Measurements from ENCODE around the gene FGF6. TPM values are rescaled to one million over a fixed set of nuclear protein-coding genes. Genes with fewer than 3 reads are reported as not detected.

FGF6 gene
- total and polyA plus RNA-seq, 4 donors, result not detected

DNA sequence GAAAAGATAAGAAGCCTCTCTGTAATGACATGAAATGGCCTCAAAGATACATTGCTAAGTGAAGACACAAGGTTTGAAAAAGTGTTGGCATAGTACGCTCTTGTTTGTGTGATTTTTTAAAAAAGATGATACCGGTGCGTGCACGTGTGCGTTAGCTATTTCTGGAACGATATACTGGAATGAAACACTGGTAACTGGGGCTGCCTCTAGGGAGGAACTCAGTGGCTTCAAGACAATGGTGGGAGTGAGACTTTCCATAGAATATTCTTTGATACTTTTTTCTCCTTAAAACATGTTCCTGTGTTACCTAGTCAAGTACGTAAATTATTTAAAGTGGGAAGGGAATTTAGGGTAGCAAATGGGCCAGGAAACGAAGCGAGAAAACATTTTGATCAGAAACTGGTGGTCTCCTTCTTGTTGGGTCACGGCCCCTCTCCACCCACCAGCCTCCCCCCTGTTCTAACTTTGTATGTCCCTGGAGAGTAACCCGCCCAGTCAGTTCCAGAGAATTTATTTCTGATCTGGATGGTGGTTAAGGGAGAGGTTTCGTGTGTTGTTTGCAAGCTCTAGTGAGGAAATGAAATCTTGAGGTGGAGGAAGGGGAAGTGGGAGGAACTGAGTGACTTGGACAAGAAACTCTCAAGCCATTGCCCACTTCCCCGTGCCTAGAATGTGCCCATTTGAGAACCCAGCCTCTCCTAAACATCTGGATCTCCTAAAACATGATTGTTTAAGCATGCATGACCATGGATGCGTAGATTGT is 6.6 kb downstream of the FGF6 start:
- Histone ChIP-seq H3K9me3 (ENCODE audit: control insufficient read depth in 4 of 4, insufficient read depth in 3 of 4, low read length in 3 of 4) (no peaks in the 10 kb centered on the region), H3K27me3 (ENCODE audit: control insufficient read depth in 3 of 3, insufficient read depth in 3 of 3, low read length in 2 of 3) (peaks cover 0 to 31% (median 2%) of the 10 kb centered on the region in 3 donors), H3K27ac (ENCODE audit: low read depth in 1 of 2, low read length in 1 of 2) (no peak overlapping the region), H3K4me3 (no peak overlapping the region), H3K9ac (ENCODE audit: insufficient read depth in 1 of 2, low read length in 2 of 2) (no peak overlapping the region), H3K36me3 (ENCODE audit: control insufficient read depth in 4 of 4, insufficient read depth in 4 of 4, low read length in 4 of 4) (no peaks in the 10 kb centered on the region), H3K4me1 (ENCODE audit: control insufficient read depth in 5 of 5, insufficient read depth in 5 of 5, low read length in 5 of 5) (peaks cover 0 to 5% (median 0%) of the 10 kb centered on the region in 5 donors)
- WGBS, 2 donors, result 74 to 75% methylated on average over 14 of the region's 14 CpGs
- TF ChIP-seq, protein P1, sequence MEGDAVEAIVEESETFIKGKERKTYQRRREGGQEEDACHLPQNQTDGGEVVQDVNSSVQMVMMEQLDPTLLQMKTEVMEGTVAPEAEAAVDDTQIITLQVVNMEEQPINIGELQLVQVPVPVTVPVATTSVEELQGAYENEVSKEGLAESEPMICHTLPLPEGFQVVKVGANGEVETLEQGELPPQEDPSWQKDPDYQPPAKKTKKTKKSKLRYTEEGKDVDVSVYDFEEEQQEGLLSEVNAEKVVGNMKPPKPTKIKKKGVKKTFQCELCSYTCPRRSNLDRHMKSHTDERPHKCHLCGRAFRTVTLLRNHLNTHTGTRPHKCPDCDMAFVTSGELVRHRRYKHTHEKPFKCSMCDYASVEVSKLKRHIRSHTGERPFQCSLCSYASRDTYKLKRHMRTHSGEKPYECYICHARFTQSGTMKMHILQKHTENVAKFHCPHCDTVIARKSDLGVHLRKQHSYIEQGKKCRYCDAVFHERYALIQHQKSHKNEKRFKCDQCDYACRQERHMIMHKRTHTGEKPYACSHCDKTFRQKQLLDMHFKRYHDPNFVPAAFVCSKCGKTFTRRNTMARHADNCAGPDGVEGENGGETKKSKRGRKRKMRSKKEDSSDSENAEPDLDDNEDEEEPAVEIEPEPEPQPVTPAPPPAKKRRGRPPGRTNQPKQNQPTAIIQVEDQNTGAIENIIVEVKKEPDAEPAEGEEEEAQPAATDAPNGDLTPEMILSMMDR (IDR thresholded peaks at IDR 0.05; ENCODE audit: control extremely low read depth, extremely low read depth), result no peak
- ATAC-seq (ENCODE audit: insufficient read depth, low FRiP score) (no peak), DNase-seq (no peak)

DNA sequence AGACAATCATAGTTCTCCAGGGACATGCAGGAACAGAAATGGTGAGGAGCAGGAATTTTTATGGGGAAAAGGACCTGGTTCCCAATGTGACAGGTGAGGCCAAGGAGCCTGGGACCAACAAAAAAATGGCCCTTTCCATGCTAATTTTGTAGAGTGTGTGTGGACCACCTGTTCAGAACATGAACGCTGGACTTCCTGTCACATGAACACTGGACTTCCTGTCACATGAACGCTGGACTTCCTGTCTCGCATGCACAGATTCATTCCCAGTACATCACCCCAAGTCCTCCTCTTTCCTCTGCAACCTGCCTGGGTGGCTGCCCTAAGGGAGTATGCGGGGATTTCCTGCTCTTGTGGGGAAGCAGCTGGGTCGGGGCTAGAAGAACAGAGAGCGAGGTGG is 10.1 kb downstream of the FGF6 start:
- ATAC-seq (ENCODE audit: insufficient read depth, low FRiP score), result no peak
- Histone ChIP-seq H3K27ac (ENCODE audit: low read depth in 1 of 2, low read length in 1 of 2) (no peak overlapping the region), H3K36me3 (ENCODE audit: control insufficient read depth in 4 of 4, insufficient read depth in 4 of 4, low read length in 4 of 4) (no peaks in the 10 kb centered on the region), H3K9ac (ENCODE audit: insufficient read depth in 1 of 2, low read length in 2 of 2) (no peak overlapping the region), H3K9me3 (ENCODE audit: control insufficient read depth in 4 of 4, insufficient read depth in 3 of 4, low read length in 3 of 4) (peaks cover 0 to 1% (median 0%) of the 10 kb centered on the region in 4 donors), H3K4me1 (ENCODE audit: control insufficient read depth in 5 of 5, insufficient read depth in 5 of 5, low read length in 5 of 5) (no peaks in the 10 kb centered on the region), H3K4me3 (no peak overlapping the region), H3K27me3 (ENCODE audit: control insufficient read depth in 3 of 3, insufficient read depth in 3 of 3, low read length in 2 of 3) (peaks cover 0 to 18% (median 2%) of the 10 kb centered on the region in 3 donors)
- TF ChIP-seq, protein P1 (IDR thresholded peaks at IDR 0.05; ENCODE audit: control extremely low read depth, extremely low read depth), result no peak
- no peak for DNase-seq
- WGBS, 2 donors, result 69 to 74% methylated on average over 6 of the region's 6 CpGs

DNA sequence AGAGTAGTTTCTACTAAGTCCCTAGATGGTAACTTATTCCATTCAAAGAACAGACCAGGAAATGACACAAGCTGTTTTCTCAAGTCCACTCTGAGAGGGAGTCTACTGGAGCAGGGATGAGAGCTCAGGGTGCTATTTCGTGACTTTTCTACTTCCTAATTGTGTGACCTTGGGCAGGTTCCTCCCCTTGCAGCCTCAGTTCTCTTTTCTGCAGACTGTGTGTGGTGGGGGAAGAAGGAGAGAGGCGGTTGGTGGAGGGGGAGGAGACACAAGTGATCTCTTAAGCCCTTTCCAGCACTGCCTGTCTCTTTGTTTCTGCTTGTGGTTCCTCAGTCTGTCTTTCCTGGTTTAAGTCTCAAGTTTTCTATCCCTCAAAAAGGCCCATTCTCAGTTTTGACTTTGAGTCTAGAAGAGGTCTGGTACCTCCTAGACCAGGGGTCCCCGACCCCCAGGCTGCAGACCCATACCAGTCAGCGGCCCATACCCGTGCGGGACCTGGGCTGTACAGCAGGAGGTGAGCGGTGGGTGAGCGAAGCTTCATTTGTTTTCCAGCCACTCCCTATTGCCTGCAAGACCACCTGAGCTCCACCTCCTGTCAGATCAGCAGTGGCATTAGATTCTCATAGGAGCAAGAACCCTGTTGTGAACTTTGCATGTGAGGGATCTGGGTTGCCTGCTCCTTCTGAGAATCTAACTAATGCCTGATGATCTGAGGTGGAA is 10.7 kb downstream of the FGF6 start:
- H3K9me3 ChIP-seq (ENCODE audit: control insufficient read depth in 4 of 4, insufficient read depth in 3 of 4, low read length in 3 of 4), result peaks cover 0 to 1% (median 0%) of the 10 kb centered on the region in 4 donors
- H3K27ac ChIP-seq (ENCODE audit: low read depth in 1 of 2, low read length in 1 of 2), result no peak overlapping the region
- TF ChIP-seq, protein P1 (IDR thresholded peaks at IDR 0.05; ENCODE audit: control extremely low read depth, extremely low read depth), result no peak
- H3K4me3 ChIP-seq, result no peak overlapping the region
- WGBS, 2 donors, result 82 to 85% methylated on average over 8 of the region's 8 CpGs
- peaks cover 0 to 14% (median 2%) of the 10 kb centered on the region in 3 donors for H3K27me3 ChIP-seq (ENCODE audit: control insufficient read depth in 3 of 3, insufficient read depth in 3 of 3, low read length in 2 of 3)
- no peak overlapping the region for H3K9ac ChIP-seq (ENCODE audit: insufficient read depth in 1 of 2, low read length in 2 of 2)
- DNase-seq (no peak), ATAC-seq (ENCODE audit: insufficient read depth, low FRiP score) (no peak)
- H3K4me1 ChIP-seq (ENCODE audit: control insufficient read depth in 5 of 5, insufficient read depth in 5 of 5, low read length in 5 of 5), result no peaks in the 10 kb centered on the region
- H3K36me3 ChIP-seq (ENCODE audit: control insufficient read depth in 4 of 4, insufficient read depth in 4 of 4, low read length in 4 of 4), result no peaks in the 10 kb centered on the region
